GM12872 (cell line): ENCODE data around the gene EVC2.

Experiments
- CTCF ChIP-seq: IDR thresholded peaks from 3 replicates; pipeline ENCODE4 v1.5.1; 2011; ENCODE audit warnings: low read depth, mild to moderate bottlenecking, low read length, moderate library complexity; ENCODE audit not compliant: insufficient read depth

EVC2 gene

DNA sequence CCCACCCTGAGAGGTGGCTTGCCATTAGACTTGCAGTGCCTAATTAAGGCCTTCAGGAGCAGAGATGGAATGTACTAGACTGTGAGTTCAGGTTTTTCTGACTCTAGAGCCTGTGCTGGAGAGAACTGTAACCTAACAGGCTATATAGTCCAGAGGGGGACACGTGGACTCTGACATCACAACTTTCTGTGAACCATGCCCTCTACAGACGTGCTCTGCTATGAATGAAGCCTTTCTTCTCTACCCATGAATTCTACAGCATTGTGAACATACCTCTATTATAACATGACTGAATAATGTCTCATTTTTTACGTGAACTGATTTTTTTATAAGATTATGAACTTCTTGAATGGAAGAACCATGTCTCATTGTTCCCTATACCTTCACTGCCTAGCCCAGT lies 68.8 kb downstream of the EVC2 start:
- no peak for TF ChIP-seq CTCF

DNA sequence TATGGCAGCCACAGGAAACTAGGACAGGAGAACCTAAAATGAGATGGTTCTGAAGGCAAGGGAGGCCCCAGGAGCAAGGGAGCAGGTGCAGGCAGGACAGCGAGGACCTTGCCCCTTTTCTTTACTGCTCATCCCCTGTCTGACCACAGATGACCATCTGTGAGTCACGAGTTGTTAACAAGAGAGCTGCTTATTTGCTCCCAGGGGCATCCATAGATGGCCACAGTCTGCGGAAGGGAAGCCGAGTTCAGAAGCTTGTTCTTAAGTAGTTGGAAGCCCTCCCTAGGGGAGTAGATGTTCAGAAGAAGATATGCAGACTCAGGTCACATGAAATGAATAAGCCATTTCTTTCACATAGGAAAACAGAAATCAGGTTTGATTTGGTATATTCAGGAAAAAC lies 69.4 kb downstream of the EVC2 start:
- TF ChIP-seq CTCF, result no peak

DNA sequence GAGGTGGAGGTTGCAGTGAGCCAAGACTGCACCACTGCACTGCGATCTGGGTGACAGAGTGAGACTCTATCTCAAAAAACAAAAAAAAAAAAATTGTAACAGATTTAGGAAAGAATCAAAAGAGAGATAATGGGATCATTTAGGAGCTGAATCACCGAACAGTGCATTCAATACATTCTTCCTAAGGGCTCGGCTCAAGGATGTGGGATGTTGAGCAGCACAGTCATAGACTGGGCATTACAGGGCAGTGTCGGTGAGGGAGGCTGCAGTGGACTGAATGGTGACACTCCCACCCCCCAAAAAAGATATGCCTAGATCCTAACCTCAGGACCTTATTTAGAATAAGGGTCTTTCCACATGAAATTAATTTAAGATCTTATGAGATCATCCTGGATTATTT lies 70.0 kb downstream of the EVC2 start:
- no peak for TF ChIP-seq CTCF

DNA sequence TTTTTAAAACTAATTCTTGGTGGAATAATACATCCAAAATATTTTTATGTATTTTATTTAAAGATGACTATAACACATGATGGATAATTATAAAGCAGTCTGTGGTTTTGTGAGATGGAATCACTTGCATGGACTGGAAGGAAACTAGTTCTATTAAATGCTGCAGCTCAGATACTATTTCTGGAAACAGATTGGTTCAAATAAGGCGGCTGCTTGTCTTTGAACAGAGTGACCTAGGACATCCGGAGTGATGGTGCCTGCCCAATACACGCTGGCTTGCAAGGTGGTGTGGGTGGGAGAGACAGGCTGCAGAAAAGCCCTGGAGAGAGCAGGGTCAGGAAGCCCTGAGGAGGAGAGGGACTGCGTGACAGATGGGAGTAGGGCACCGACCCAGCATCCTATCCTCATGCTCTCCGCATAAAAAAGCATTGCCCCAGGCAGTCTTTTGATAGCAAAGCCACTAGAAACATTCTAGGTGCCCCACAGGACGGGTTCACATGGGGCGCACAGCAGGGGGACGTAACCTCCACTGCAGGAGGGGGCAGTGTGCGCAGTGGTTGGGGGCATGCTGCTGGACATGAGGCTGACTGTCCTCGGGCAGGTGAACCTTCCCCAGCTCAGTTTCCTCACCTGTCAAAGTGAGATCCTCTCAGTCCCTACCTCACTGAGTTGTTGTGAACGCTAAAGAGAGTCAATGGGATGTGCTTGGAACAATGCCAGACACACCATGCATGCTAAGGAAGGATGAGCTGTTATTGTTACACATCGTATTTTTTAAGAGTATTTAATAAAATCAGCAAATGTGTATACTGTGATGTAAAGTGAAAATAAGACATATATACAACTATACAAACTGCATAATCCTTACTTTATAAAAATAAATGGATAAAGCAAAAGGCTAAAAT lies 71.3 kb downstream of the EVC2 start:
- no peak for TF ChIP-seq CTCF

- no peak for TF ChIP-seq CTCF
Measured at GRCh38 chr4:5635826-5636195, 72.5 kb downstream of the EVC2 start.

GRCh38 chr4:5632571-5632970 lies 75.8 kb downstream of the EVC2 start:
- TF ChIP-seq CTCF, result no peak

DNA sequence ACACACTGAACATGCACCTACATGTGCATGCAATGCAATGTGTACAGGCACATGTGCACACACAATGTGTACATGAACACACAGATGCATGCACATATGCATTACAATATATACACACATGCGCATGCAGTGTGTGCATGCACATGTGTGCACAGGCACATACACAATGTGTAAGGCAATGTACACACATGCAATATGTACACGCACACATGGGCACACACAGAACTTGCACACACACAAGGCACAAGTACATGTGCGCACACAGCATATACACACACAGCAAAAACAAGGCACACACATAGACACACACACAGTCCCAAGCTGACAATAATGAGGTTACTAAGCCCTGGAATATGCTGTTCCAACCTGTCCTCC lies 76.3 kb downstream of the EVC2 start:
- no peak for TF ChIP-seq CTCF
